ENCODE measurements around the gene TNFRSF19. TPM values are rescaled to one million over a fixed set of nuclear protein-coding genes. Genes with fewer than 3 reads are reported as not detected.
A peak's percentile ranks its signal among the peaks of the same experiment; 100 is the strongest.

TNFRSF19 gene
- total RNA-seq, 4 donors from 2014 or later: 2.0 to 74.2 (median 4.2) TPM

- no peak for DNase-seq
- Histone ChIP-seq H3K4me1 (no peaks in the 10 kb centered on the region), H3K36me3 (no peaks in the 10 kb centered on the region), H3K27ac (no peak overlapping the region), H3K4me3 (no peak overlapping the region), H3K27me3 (no peaks in the 10 kb centered on the region), H3K9me3 (no peaks in the 10 kb centered on the region)
- no peak for TF ChIP-seq CTCF (IDR thresholded peaks at IDR 0.05)
- TF ChIP-seq POLR2A (IDR thresholded peaks at IDR 0.05): no peak
- intact Hi-C loops (cut with DNase I; ENCODE audit: low total_unique reads): no loop called here
Measured at GRCh38 chr13:23710366-23710765, 140.2 kb downstream of the TNFRSF19 start.

DNA sequence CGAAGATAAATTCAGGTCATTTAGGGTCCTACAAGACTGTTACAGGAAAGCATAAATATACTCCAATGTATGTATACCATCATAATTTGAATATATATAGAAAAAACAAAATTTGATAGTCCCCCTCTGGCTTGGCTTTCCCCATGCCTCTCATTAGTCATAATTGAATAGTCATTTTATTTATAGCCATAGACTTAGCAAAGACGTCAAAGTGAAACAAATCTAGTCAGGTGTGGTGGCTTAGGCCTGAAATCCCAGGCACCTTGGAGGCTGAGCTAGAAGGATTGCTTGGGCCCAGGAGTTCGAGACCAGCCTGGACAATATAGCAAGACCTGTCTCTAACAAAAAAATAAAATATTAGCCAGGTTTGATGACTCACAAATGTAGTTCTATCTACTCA lies 141.1 kb downstream of the TNFRSF19 start:
- no peak for DNase-seq
- no peak overlapping the region for H3K27ac ChIP-seq
- H3K4me3 ChIP-seq: no peak overlapping the region
- H3K36me3 ChIP-seq: no peaks in the 10 kb centered on the region
- H3K4me1 ChIP-seq: no peaks in the 10 kb centered on the region
- no peaks in the 10 kb centered on the region for H3K27me3 ChIP-seq
- intact Hi-C loops (cut with DNase I; ENCODE audit: low total_unique reads): no loop called here
- no peaks in the 10 kb centered on the region for H3K9me3 ChIP-seq
- TF ChIP-seq POLR2A (IDR thresholded peaks at IDR 0.05) (no peak), CTCF (IDR thresholded peaks at IDR 0.05) (no peak)

GRCh38 chr13:23714672-23715071 lies 144.5 kb downstream of the TNFRSF19 start:
- intact Hi-C loops (cut with DNase I; ENCODE audit: low total_unique reads): no loop called here
- H3K4me3 ChIP-seq: no peak overlapping the region

DNA sequence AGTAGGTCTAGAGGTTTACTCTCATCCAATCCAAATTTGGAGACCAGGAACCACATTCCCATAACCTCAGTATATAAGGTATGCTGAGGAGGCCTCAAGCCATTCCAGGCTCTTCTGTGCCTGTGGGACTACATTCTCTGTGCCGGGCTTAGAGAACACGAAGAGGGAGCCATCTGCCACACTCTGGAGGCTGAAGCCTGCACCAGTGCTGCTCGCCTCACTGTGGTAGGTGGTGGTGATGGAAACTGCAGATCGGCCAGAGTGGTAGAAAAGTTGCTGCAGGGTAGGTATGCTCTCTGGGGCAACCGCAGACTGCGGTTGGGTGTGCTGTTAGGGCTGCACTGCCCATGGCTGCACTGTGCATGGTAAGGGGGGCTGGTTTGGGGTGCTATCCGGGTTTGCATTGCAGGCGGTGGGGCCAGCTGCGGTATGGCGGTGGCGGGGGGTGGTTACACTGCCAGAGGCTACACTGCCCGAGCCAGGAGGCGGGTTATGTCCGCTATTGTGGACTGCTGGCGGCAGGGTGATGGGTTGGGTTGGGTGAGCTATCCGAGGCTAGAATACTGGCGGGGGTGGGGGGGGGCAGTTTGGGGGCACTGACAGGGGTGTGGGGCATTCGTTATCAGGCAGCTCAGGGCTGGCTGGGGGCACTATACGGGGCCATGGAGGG lies 145.0 kb downstream of the TNFRSF19 start:
- no peaks in the 10 kb centered on the region for H3K27me3 ChIP-seq
- H3K27ac ChIP-seq: no peak overlapping the region
- DNase-seq: no peak
- no peaks in the 10 kb centered on the region for H3K9me3 ChIP-seq
- no peak overlapping the region for H3K4me3 ChIP-seq
- H3K4me1 ChIP-seq: no peaks in the 10 kb centered on the region
- intact Hi-C loops (cut with DNase I; ENCODE audit: low total_unique reads): no loop called here
- H3K36me3 ChIP-seq: no peaks in the 10 kb centered on the region
- no peak for TF ChIP-seq POLR2A (IDR thresholded peaks at IDR 0.05)
- TF ChIP-seq CTCF (IDR thresholded peaks at IDR 0.05): no peak

More at GRCh38 chr13:23714672-23715071, 144.5 kb downstream of the TNFRSF19 start:
- DNase-seq: no peak
- no peak for TF ChIP-seq POLR2A (IDR thresholded peaks at IDR 0.05)
- TF ChIP-seq CTCF (IDR thresholded peaks at IDR 0.05): no peak
- no peaks in the 10 kb centered on the region for H3K4me1 ChIP-seq
- H3K27me3 ChIP-seq: no peaks in the 10 kb centered on the region
- no peaks in the 10 kb centered on the region for H3K36me3 ChIP-seq
- H3K27ac ChIP-seq: no peak overlapping the region
- H3K9me3 ChIP-seq: no peaks in the 10 kb centered on the region

DNA sequence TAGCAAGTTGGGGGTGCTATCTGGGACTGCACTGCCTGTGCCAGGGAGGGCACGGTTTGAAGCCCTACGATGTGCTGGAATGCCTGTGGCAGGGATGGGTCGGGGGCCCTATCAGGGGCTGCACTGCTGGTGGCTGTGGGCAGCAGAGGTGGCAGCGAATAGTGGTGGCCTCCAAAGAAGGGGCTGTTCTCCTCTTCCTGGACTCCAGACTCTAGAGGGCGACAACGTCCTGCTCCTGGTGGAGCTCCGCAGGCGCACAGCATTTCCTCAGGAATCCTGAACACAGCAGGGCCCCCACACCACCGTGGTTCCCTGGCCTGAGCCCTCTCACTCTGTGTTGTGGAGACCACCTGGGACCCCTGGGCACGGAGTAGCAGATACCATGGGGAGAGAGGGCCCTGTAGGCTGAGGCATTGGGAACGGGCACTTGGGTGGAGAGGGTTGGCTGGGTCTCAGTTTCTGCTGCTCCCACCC lies 145.6 kb downstream of the TNFRSF19 start:
- no peak overlapping the region for H3K4me3 ChIP-seq
- H3K4me1 ChIP-seq: no peaks in the 10 kb centered on the region
- no peaks in the 10 kb centered on the region for H3K9me3 ChIP-seq
- TF ChIP-seq POLR2A (IDR thresholded peaks at IDR 0.05): no peak
- peak in 1 of 4 experiments; percentile 6 for TF ChIP-seq CTCF (IDR thresholded peaks at IDR 0.05)
- no peak for DNase-seq
- intact Hi-C loops (cut with DNase I; ENCODE audit: low total_unique reads): no loop called here
- no peaks in the 10 kb centered on the region for H3K36me3 ChIP-seq
- H3K27ac ChIP-seq: no peak overlapping the region
- H3K27me3 ChIP-seq: no peaks in the 10 kb centered on the region

Data from uterus (tissue), 4 donors.